Caco-2 (cell line): ENCODE measurements around the gene CABLES2. TPM values are rescaled to one million over a fixed set of nuclear protein-coding genes. Genes with fewer than 3 reads are reported as not detected.
A peak's percentile ranks its signal among the peaks of the same experiment; 100 is the strongest.

Experiments
- BruUV-seq: library from RNA; stranded (reverse); fragments of 400-500 nt; replicated peaks from 2 replicates; lab custom pipeline; 2021; lab: Mats Ljungman, UMichigan
- CTCF ChIA-PET: fragments of 300-600 bp; sonication (Branson Sonifier 250); formaldehyde crosslinking; loops from one replicate; lab custom pipeline; 2022; ENCODE audit warnings: antibody characterized with exemption; lab: Charles Lee
- POLR2A ChIA-PET: fragments of 300-600 bp; sonication (Branson Sonifier 250); formaldehyde crosslinking; loops from one replicate; lab custom pipeline; 2022; ENCODE audit warnings: antibody characterized with exemption; lab: Charles Lee
- DNase-seq, 2 experiments: peaks; one replicate each; pipeline versions ENCODE4 v3.0.0 to v3.0.0-alpha.2; 2020 to 2022
- H3K27me3 ChIP-seq: replicated peaks from 2 replicates; pipeline ENCODE4 v1.6.0; 2011; ENCODE audit warnings: low read length; ENCODE audit not compliant: control insufficient read depth, insufficient read depth
- H3K36me3 ChIP-seq: 2 replicates; pipeline ENCODE4 v1.5.1; 2011; ENCODE audit warnings: low read length; ENCODE audit not compliant: control insufficient read depth, insufficient read depth
- H3K4me1 ChIP-seq: fragments of 250-450 bp; sonication (Bioruptor Pico); 2 replicates; pipeline ENCODE4 v1.5.1; 2020; ENCODE audit warnings: mild to moderate bottlenecking
- H3K4me3 ChIP-seq: 2 replicates; pipeline ENCODE4 v1.5.1; 2011; ENCODE audit warnings: low read depth, mild to moderate bottlenecking, control low read depth, low read length
- H3K9me3 ChIP-seq: fragments of 250-450 bp; sonication (Bioruptor Pico); 2 replicates; pipeline ENCODE4 v1.5.1; 2020; ENCODE audit warnings: mild to moderate bottlenecking, moderate library complexity
- H3K27ac Mint-ChIP-seq: one replicate; pipeline ENCODE4 v1.8.0; 2022; ENCODE audit warnings: mixed read lengths; ENCODE audit not compliant: unreplicated experiment
- H3K27me3 Mint-ChIP-seq: one replicate; pipeline ENCODE4 v1.8.0; 2022; ENCODE audit warnings: mixed read lengths; ENCODE audit not compliant: insufficient read depth, unreplicated experiment
- H3K36me3 Mint-ChIP-seq: one replicate; pipeline ENCODE4 v1.8.0; 2022; ENCODE audit warnings: mild to moderate bottlenecking, mixed read lengths; ENCODE audit not compliant: insufficient read depth, unreplicated experiment
- H3K4me1 Mint-ChIP-seq: one replicate; pipeline ENCODE4 v1.8.0; 2022; ENCODE audit warnings: low read depth, mixed read lengths; ENCODE audit not compliant: unreplicated experiment
- H3K4me3 Mint-ChIP-seq: one replicate; pipeline ENCODE4 v1.8.0; 2022; ENCODE audit warnings: mild to moderate bottlenecking, moderate library complexity, mixed read lengths; ENCODE audit not compliant: unreplicated experiment
- H3K9me3 Mint-ChIP-seq: one replicate; pipeline ENCODE4 v1.8.0; 2022; ENCODE audit warnings: mixed read lengths; ENCODE audit not compliant: unreplicated experiment
- CTCF ChIP-seq, 2 experiments: fragments of 200-600 bp in 1 of 2; IDR thresholded peaks; 1 replicate in 1 of 2; 2 replicates in 1 of 2; pipeline versions ENCODE4 v1.5.1 to v1.8.0; 2011 to 2022; ENCODE audit warnings: antibody characterized with exemption in 1 of 2, control low read depth in 1 of 2, inconsistent platforms in 1 of 2, low read depth in 1 of 2, low read length in 1 of 2, mild to moderate bottlenecking in 1 of 2, moderate library complexity in 1 of 2; ENCODE audit not compliant: insufficient read depth in 1 of 2, severe bottlenecking in 1 of 2, unreplicated experiment in 1 of 2
- intact Hi-C: fragments of 100-400 bp; cut with micrococcal nuclease; formaldehyde crosslinking; loops from one replicate; pipeline ENCODE4 v1.10.0; 2022; ENCODE audit not compliant: unreplicated experiment
- total RNA-seq: library from RNA; stranded (reverse); gene quantifications from 2 replicates; pipeline ENCODE4 v1.2.3, GENCODE V29; 2022

The CABLES2 gene
- total RNA-seq, 1 experiment from 2014 or later, result 36.4 TPM

GRCh38 chr20:62400021-62400420 lies 7.1 kb downstream of the CABLES2 start:
- H3K9me3 Mint-ChIP-seq, result peaks cover 13% of the 10 kb centered on the region
- POLR2A ChIA-PET, result interaction anchor here (1.6 kb wide), 1 partner anchor 18 kb away, joined by 4 read pairs; no protein-coding TSS in a partner anchor
- intact Hi-C loops, result loop anchor here (10.0 kb wide), 1 partner anchor 255 kb away; the partner anchor contains the start of genes PSMA7 and SS18L1
- peaks cover 9% of the 10 kb centered on the region for H3K36me3 ChIP-seq
- no peak overlapping the region for H3K4me3 Mint-ChIP-seq
- no peaks in the 10 kb centered on the region for H3K27me3 Mint-ChIP-seq
- no peaks in the 10 kb centered on the region for H3K9me3 ChIP-seq
- H3K27me3 ChIP-seq, result no peaks in the 10 kb centered on the region
- no peak for DNase-seq
- no peak overlapping the region for H3K4me3 ChIP-seq
- peaks cover 2% of the 10 kb centered on the region for H3K4me1 ChIP-seq
- H3K27ac Mint-ChIP-seq, result no peak overlapping the region
- peaks cover under 1% of the 10 kb centered on the region for H3K4me1 Mint-ChIP-seq
- TF ChIP-seq CTCF (IDR thresholded peaks at IDR 0.05; ENCODE audit: insufficient read depth in 1 of 2, low read depth in 1 of 2, low read length in 1 of 2, severe bottlenecking in 1 of 2, unreplicated experiment in 1 of 2), result no peak
- CTCF ChIA-PET, result interaction anchor here (0.9 to 2.3 kb wide), 5 partner anchors 11 to 217 kb away, joined by 3 to 11 read pairs (median 5); partner anchors contain the start of gene RPS21
- no TSS peak for BruUV-seq
- peaks cover 79% of the 10 kb centered on the region for H3K36me3 Mint-ChIP-seq

- DNase-seq, result no peak
- Mint-ChIP-seq H3K27me3 (no peaks in the 10 kb centered on the region), H3K36me3 (peaks cover 70% of the 10 kb centered on the region), H3K4me1 (no peaks in the 10 kb centered on the region), H3K27ac (no peak overlapping the region), H3K9me3 (peaks cover 13% of the 10 kb centered on the region), H3K4me3 (no peak overlapping the region)
- CTCF ChIA-PET, result interaction anchor here (1.4 kb wide), 1 partner anchor 16 kb away, joined by 4 read pairs; no protein-coding TSS in a partner anchor
- BruUV-seq, result no TSS peak
- intact Hi-C loops, result no loop called here
- Histone ChIP-seq H3K4me1 (no peaks in the 10 kb centered on the region), H3K9me3 (no peaks in the 10 kb centered on the region), H3K4me3 (no peak overlapping the region), H3K36me3 (peaks cover 2% of the 10 kb centered on the region; the same call in 1 of the 2 replicates), H3K27me3 (no peaks in the 10 kb centered on the region)
- POLR2A ChIA-PET, result no interaction called here
- TF ChIP-seq CTCF (IDR thresholded peaks at IDR 0.05; ENCODE audit: insufficient read depth in 1 of 2, low read depth in 1 of 2, low read length in 1 of 2, severe bottlenecking in 1 of 2, unreplicated experiment in 1 of 2), result no peak
These were observed 8.8 kb downstream of the CABLES2 start for GRCh38 chr20:62398120-62398821.

GRCh38 chr20:62396367-62397239 lies 10.5 kb downstream of the CABLES2 start:
- no peaks in the 10 kb centered on the region for H3K9me3 ChIP-seq
- Mint-ChIP-seq H3K4me3 (no peak overlapping the region), H3K27me3 (no peaks in the 10 kb centered on the region), H3K9me3 (peaks cover 13% of the 10 kb centered on the region), H3K4me1 (no peaks in the 10 kb centered on the region), H3K36me3 (peaks cover 71% of the 10 kb centered on the region), H3K27ac (peak overlapping the region; percentile 19)
- no peaks in the 10 kb centered on the region for H3K4me1 ChIP-seq
- H3K4me3 ChIP-seq, result no peak overlapping the region
- ChIA-PET CTCF (interaction anchor here (0.6 to 3.4 kb wide), 3 partner anchors 14 to 94 kb away, joined by 3 to 9 read pairs (median 4); partner anchors contain the start of gene ADRM1), POLR2A (interaction anchor here (0.5 to 1.4 kb wide), 2 partner anchors 10 to 54 kb away, joined by 3 to 6 read pairs; partner anchors contain the start of gene RPS21)
- no peaks in the 10 kb centered on the region for H3K36me3 ChIP-seq
- DNase-seq, result no peak
- no TSS peak for BruUV-seq
- H3K27me3 ChIP-seq, result no peaks in the 10 kb centered on the region
- intact Hi-C loops, result no loop called here
- no peak for TF ChIP-seq CTCF (IDR thresholded peaks at IDR 0.05; ENCODE audit: insufficient read depth in 1 of 2, low read depth in 1 of 2, low read length in 1 of 2, severe bottlenecking in 1 of 2, unreplicated experiment in 1 of 2)
